C1 segment of cervical spinal cord (tissue), 14 donors: Measurements from ENCODE around the gene USP25.

ENCODE experiments used
- DNase-seq, 14 donors: peaks; one replicate each; lab custom pipeline; 2025; lab: John Stamatoyannopoulos, UW

The USP25 gene, protein sequence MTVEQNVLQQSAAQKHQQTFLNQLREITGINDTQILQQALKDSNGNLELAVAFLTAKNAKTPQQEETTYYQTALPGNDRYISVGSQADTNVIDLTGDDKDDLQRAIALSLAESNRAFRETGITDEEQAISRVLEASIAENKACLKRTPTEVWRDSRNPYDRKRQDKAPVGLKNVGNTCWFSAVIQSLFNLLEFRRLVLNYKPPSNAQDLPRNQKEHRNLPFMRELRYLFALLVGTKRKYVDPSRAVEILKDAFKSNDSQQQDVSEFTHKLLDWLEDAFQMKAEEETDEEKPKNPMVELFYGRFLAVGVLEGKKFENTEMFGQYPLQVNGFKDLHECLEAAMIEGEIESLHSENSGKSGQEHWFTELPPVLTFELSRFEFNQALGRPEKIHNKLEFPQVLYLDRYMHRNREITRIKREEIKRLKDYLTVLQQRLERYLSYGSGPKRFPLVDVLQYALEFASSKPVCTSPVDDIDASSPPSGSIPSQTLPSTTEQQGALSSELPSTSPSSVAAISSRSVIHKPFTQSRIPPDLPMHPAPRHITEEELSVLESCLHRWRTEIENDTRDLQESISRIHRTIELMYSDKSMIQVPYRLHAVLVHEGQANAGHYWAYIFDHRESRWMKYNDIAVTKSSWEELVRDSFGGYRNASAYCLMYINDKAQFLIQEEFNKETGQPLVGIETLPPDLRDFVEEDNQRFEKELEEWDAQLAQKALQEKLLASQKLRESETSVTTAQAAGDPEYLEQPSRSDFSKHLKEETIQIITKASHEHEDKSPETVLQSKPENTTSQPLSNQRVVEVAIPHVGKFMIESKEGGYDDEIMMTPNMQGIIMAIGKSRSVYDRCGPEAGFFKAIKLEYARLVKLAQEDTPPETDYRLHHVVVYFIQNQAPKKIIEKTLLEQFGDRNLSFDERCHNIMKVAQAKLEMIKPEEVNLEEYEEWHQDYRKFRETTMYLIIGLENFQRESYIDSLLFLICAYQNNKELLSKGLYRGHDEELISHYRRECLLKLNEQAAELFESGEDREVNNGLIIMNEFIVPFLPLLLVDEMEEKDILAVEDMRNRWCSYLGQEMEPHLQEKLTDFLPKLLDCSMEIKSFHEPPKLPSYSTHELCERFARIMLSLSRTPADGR

DNA sequence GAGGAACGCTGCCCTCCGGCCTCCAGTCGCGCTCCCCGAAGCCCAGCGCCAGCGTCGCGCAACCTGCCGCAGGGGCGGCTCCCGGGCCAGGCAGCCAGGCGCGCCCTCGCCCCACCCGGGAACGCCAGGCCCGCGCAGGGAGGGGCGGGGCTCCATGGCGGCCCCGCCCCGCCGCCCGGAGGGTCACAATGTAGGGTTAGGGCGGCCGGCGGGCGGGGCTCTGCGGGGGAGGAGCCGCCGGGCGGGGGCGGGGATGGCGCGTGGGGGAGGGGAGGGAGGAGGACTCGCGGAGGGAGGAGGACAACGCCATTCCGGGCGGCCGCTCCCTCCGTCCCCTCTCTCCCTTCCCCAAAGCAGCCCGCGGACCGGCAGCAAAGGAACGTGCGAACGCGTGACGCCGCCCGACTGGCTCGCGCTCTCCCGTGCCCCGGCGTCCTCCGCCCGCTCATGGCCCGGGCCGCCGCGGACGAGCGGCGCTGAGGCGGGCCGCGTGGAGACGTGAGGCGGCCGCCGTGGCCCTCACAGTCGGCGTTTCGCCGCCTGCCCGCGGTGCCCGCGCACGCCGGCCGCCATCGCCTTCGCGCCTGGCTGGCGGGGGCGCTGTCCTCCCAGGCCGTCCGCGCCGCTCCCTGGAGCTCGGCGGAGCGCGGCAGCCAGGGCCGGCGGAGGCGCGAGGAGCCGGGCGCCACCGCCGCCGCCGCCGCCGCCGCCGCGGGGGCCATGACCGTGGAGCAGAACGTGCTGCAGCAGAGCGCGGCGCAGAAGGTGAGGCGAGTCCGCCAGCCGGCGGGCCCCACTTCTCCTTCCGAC lies at the start of gene USP25:
Gene USP25 (plus strand): TSS at position 309 of the 810 bp plus-strand sequence. CDS start 412 bp downstream, at position 721.
- peak; percentile 15 to 93 (median 82) for DNase-seq

GRCh38 chr21:15682186-15682895 lies 47.4 kb upstream of the USP25 start:
- DNase-seq, result no peak

GRCh38 chr21:15682977-15683376 lies 46.8 kb upstream of the USP25 start:
- DNase-seq, result no peak

- DNase-seq, result no peak
These were observed 43.3 kb upstream of the USP25 start for GRCh38 chr21:15686506-15686905.

GRCh38 chr21:15687208-15687607 lies 42.6 kb upstream of the USP25 start:
- DNase-seq, result no peak

GRCh38 chr21:15688016-15688415 lies 41.8 kb upstream of the USP25 start:
- no peak for DNase-seq

DNA sequence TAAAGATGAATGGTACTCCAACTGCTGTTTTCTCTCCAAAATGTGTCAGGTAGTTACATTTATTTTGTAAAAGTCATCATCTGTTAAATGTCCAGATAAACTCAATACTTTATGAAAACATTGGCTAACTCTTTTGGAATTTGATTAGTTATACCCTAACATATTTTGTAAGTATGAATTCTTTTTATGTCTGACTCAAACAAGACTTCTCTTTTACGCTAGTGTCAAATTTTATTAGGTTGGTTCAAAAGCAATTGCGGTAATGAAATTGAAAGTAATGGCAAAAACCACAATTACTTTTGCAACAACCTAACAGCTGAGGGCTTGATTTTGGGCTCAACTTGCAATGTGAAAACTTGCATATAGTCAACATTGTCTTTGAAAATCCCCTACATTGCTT lies 41.0 kb upstream of the USP25 start:
- DNase-seq, result no peak

- no peak for DNase-seq
These were observed 37.1 kb upstream of the USP25 start for GRCh38 chr21:15692711-15693110.

DNA sequence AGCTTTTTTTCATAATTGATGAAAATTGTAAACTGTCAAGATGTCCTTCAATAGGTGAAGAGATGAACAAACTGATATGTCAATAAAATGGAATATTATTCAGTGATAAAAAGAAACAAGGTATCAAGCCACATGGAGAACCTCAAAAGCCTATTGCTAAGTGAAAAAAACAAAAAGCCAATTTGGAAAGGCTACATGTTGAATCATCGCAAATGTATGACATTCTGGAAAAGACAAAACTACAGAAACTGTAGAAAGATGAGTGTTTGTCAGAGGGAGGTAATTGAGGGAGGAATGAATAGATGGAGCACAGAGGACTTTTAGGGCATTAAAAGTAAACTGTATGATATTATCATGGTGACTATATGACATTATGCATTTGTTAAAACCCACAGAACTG lies 34.5 kb upstream of the USP25 start:
- DNase-seq, result no peak

GRCh38 chr21:15701830-15702229 lies 28.0 kb upstream of the USP25 start:
- DNase-seq, result no peak

GRCh38 chr21:15703932-15704331 lies 25.9 kb upstream of the USP25 start:
- DNase-seq, result no peak

DNA sequence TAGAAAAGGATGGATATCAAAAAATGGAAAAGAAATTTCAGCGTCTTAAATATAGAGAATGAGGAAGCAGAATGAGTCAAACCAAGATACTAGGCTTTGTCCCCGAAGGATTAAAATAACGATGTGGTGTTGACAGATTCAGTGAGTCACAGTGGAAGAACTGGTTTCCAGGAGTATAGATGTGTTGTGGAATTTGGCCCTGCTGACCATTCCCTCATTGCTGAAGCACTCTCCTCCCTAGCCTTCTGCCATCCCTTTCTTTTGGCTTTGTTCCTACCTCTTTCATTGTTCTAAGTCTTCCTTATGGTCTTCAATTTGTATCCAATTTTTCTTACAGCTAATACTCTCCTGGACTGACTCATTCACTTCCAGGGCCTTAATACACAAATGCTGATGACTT lies 23.1 kb upstream of the USP25 start:
- no peak for DNase-seq

GRCh38 chr21:15713412-15713811 lies 16.4 kb upstream of the USP25 start:
- DNase-seq, result no peak

DNA sequence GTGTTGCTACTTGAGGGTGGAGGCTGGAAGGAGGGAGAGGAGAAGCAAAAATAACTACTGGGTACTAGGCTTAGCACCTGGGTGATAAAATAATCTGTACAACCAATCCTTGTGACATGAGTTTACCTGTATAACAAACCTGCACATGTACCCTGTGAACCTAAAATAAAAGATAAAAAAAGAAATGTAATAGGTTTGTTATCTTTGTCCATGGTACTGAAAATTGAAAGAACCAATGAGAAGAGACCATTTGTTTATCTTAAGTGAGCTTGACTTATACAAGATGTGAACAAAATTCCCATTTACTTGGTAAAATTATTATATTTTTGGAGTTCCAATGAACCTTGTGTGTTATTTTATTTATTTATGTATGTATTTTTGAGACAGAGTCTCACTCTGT lies 11.1 kb upstream of the USP25 start:
- no peak for DNase-seq

- DNase-seq, result no peak
These were observed 9.8 kb upstream of the USP25 start for GRCh38 chr21:15719976-15720375.

DNA sequence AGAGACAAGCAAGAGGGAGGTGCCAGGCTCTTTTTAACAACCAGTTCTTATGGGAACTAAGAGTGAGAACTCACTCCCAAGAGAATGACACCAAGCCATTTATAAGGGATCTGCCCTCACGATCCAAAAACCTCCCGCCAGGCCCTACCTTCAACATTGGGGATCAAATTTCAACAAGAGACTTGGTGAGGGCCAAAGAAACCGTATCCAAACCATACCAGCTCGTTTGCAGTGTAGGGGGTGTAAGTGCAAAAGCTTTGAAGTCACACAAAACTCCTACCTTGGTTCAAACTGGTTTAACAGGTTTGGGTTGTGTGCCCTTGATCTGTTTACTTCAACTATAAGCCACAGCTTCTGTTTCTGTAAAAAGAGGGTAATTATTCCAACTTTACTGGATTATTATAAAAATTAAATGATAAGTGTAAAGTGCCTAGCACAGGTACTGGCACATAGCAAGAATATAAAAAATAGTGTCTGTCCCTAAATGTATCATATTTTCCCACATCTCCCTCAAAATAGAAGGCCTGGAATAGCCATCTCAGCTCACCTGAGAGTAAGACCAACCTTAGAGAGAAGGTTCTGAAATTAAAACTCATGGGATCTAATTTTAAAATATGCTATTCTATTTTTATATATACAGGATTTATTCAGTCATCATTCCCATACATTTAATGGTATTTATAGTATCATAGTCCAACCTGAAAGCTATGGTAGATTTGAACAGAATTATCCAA lies 7.0 kb upstream of the USP25 start:
- DNase-seq, result no peak

GRCh38 chr21:15725949-15726348 lies 3.8 kb upstream of the USP25 start:
- DNase-seq, result no peak

GRCh38 chr21:15728046-15728445 lies 1.7 kb upstream of the USP25 start:
- no peak for DNase-seq

GRCh38 chr21:15729346-15729673 lies 472 bp upstream of the USP25 start:
- DNase-seq, result no peak
